Measurements from ENCODE around the gene KDM6B. TPM values are rescaled to one million over a fixed set of nuclear protein-coding genes. Genes with fewer than 3 reads are reported as not detected.

The KDM6B gene
- total RNA-seq, 2 donors from 2014 or later: 12.7 to 30.2 TPM

DNA sequence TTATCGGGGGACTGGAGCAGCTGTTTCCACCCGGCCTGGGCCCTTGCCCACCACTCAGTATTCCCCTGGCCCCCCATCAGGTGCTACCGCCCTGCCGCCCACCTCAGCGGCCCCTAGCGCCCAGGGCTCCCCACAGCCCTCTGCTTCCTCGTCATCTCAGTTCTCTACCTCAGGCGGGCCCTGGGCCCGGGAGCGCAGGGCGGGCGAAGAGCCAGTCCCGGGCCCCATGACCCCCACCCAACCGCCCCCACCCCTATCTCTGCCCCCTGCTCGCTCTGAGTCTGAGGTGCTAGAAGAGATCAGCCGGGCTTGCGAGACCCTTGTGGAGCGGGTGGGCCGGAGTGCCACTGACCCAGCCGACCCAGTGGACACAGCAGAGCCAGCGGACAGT lies 14.7 kb downstream of the KDM6B start:
- H3K36me3 ChIP-seq: peaks cover 23 to 33% of the 10 kb centered on the region in 2 donors

GRCh38 chr17:7849130-7849750 lies 15.2 kb downstream of the KDM6B start:
- Histone ChIP-seq H3K27ac (no peak overlapping the region), H3K4me3 (no peak overlapping the region), H3K36me3 (peaks cover 23 to 33% of the 10 kb centered on the region in 2 donors), H3K9me3 (no peaks in the 10 kb centered on the region), H3K4me1 (replicated peaks) (peaks cover 11% of the 10 kb centered on the region), H3K27me3 (replicated peaks; ENCODE audit: insufficient read depth) (no peaks in the 10 kb centered on the region)
- 85% methylated on average over 35 of the region's 35 CpGs for WGBS
- DNase-seq (ENCODE audit: low spot score): no peak
- TF ChIP-seq, protein P1, sequence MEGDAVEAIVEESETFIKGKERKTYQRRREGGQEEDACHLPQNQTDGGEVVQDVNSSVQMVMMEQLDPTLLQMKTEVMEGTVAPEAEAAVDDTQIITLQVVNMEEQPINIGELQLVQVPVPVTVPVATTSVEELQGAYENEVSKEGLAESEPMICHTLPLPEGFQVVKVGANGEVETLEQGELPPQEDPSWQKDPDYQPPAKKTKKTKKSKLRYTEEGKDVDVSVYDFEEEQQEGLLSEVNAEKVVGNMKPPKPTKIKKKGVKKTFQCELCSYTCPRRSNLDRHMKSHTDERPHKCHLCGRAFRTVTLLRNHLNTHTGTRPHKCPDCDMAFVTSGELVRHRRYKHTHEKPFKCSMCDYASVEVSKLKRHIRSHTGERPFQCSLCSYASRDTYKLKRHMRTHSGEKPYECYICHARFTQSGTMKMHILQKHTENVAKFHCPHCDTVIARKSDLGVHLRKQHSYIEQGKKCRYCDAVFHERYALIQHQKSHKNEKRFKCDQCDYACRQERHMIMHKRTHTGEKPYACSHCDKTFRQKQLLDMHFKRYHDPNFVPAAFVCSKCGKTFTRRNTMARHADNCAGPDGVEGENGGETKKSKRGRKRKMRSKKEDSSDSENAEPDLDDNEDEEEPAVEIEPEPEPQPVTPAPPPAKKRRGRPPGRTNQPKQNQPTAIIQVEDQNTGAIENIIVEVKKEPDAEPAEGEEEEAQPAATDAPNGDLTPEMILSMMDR (IDR thresholded peaks at IDR 0.05): no peak
- TF ChIP-seq POLR2AphosphoS5 (IDR thresholded peaks at IDR 0.05) (no peak), POLR2A (IDR thresholded peaks at IDR 0.05) (no peak)
- intact Hi-C loops (cut with DNase I): loop anchor here (10.0 kb wide), 1 partner anchor 306 kb away; the partner anchor contains the start of gene PER1

More for the DNA sequence above, 14.7 kb downstream of the KDM6B start:
- no peaks in the 10 kb centered on the region for H3K27me3 ChIP-seq (replicated peaks; ENCODE audit: insufficient read depth)
- WGBS: 93% methylated on average over 19 of the region's 21 CpGs
- intact Hi-C loops (cut with DNase I): loop anchor here (10.0 kb wide), 1 partner anchor 306 kb away; the partner anchor contains the start of gene PER1
- H3K9me3 ChIP-seq: no peaks in the 10 kb centered on the region
- TF ChIP-seq POLR2AphosphoS5 (IDR thresholded peaks at IDR 0.05) (no peak), POLR2A (IDR thresholded peaks at IDR 0.05) (no peak)
- TF ChIP-seq, protein P1 (IDR thresholded peaks at IDR 0.05): no peak
- no peak overlapping the region for H3K27ac ChIP-seq
- no peak for DNase-seq (ENCODE audit: low spot score)
- peaks cover 11% of the 10 kb centered on the region for H3K4me1 ChIP-seq (replicated peaks)
- no peak overlapping the region for H3K4me3 ChIP-seq

- Histone ChIP-seq H3K27me3 (replicated peaks; ENCODE audit: insufficient read depth) (no peaks in the 10 kb centered on the region), H3K9me3 (no peaks in the 10 kb centered on the region), H3K4me3 (no peak overlapping the region), H3K36me3 (peaks cover 23 to 33% of the 10 kb centered on the region in 2 donors), H3K27ac (no peak overlapping the region), H3K4me1 (replicated peaks) (peaks cover 10% of the 10 kb centered on the region)
- intact Hi-C loops (cut with DNase I): loop anchor here (2.0 to 10.0 kb wide), 2 partner anchors 27 to 305 kb away; partner anchors contain the start of gene PER1
- no peak for DNase-seq (ENCODE audit: low spot score)
- 84% methylated on average over 12 of the region's 12 CpGs for WGBS
- TF ChIP-seq POLR2A (IDR thresholded peaks at IDR 0.05): no peak
- TF ChIP-seq POLR2AphosphoS5 (IDR thresholded peaks at IDR 0.05): no peak
- TF ChIP-seq, protein P1 (IDR thresholded peaks at IDR 0.05): no peak
These were observed 15.9 kb downstream of the KDM6B start for GRCh38 chr17:7849751-7850504.

GRCh38 chr17:7850701-7851437 lies 16.9 kb downstream of the KDM6B start:
- H3K4me1 ChIP-seq (replicated peaks): peaks cover under 1% of the 10 kb centered on the region
- H3K9me3 ChIP-seq: no peaks in the 10 kb centered on the region
- 88% methylated on average over 17 of the region's 17 CpGs for WGBS
- no peak for DNase-seq (ENCODE audit: low spot score)
- H3K36me3 ChIP-seq: peaks cover 23 to 33% of the 10 kb centered on the region in 2 donors
- H3K27ac ChIP-seq: peak overlapping the region in 1 of 2 donors; percentile 43
- TF ChIP-seq, protein P1 (IDR thresholded peaks at IDR 0.05): no peak
- TF ChIP-seq POLR2AphosphoS5 (IDR thresholded peaks at IDR 0.05): no peak
- TF ChIP-seq POLR2A (IDR thresholded peaks at IDR 0.05): no peak
- intact Hi-C loops (cut with DNase I): loop anchor here (2.0 kb wide), 1 partner anchor 28 kb away; no protein-coding TSS in a partner anchor
- H3K4me3 ChIP-seq: no peak overlapping the region
- no peaks in the 10 kb centered on the region for H3K27me3 ChIP-seq (replicated peaks; ENCODE audit: insufficient read depth)
